Keratinocyte (primary cell): Measurements from ENCODE around the gene TLCD3B. TPM values are rescaled to one million over a fixed set of nuclear protein-coding genes. Genes with fewer than 3 reads are reported as not detected.
A peak's percentile ranks its signal among the peaks of the same experiment; 100 is the strongest.

Experiments used
- DNase-seq: peaks from one replicate; pipeline ENCODE4 v3.0.0-alpha.2; 2011; ENCODE audit warnings: low read depth, missing footprints, low spot score
- FAIRE-seq: peaks from 2 replicates; lab custom pipeline; 2011; peaks lifted over from hg19 to GRCh38; lab: Jason Lieb, UNC
- H2AFZ ChIP-seq: 2 replicates; pipeline ENCODE4 v1.6.0; 2012; ENCODE audit warnings: low read length, control low read depth, inconsistent platforms; ENCODE audit not compliant: control insufficient read depth
- H3K27ac ChIP-seq: 2 replicates; pipeline ENCODE4 v1.5.1; 2011; ENCODE audit warnings: low read length; ENCODE audit not compliant: control insufficient read depth, insufficient read depth
- H3K27me3 ChIP-seq: 3 replicates; pipeline ENCODE4 v1.6.0; 2011; ENCODE audit warnings: low read length; ENCODE audit not compliant: control insufficient read depth, insufficient read depth; ENCODE audit errors: extremely low read depth
- H3K36me3 ChIP-seq, 2 experiments: 2 replicates in 1 of 2; 3 replicates in 1 of 2; pipeline ENCODE4 v1.5.1; 2011; ENCODE audit warnings: low read length in 2 of 2, mild to moderate bottlenecking in 1 of 2; ENCODE audit not compliant: control insufficient read depth in 2 of 2, insufficient read depth in 2 of 2; ENCODE audit errors: extremely low read depth in 1 of 2
- H3K4me1 ChIP-seq: 3 replicates; pipeline ENCODE4 v1.5.1; 2011; ENCODE audit warnings: low read length; ENCODE audit not compliant: control insufficient read depth, insufficient read depth; ENCODE audit errors: extremely low read depth
- H3K4me2 ChIP-seq: 3 replicates; pipeline ENCODE4 v1.6.0; 2011; ENCODE audit warnings: low read depth, low read length; ENCODE audit not compliant: control insufficient read depth, insufficient read depth; ENCODE audit errors: extremely low read depth
- H3K4me3 ChIP-seq, 3 experiments: fragments of 200-600 bp in 1 of 3; sonication (generic) in 1 of 3; 2 replicates in 2 of 3; 3 replicates in 1 of 3; pipeline ENCODE4 v1.5.1; 2011 to 2016; ENCODE audit warnings: low read length in 3 of 3, mild to moderate bottlenecking in 3 of 3, control low read depth in 2 of 3, inconsistent platforms in 1 of 3, low read depth in 1 of 3, mixed read lengths in 1 of 3, mixed run types in 1 of 3, moderate library complexity in 1 of 3; ENCODE audit not compliant: control insufficient read depth in 2 of 3, insufficient read depth in 2 of 3; ENCODE audit errors: extremely low read depth in 1 of 3
- H3K79me2 ChIP-seq: 2 replicates; pipeline ENCODE4 v1.6.0; 2012; ENCODE audit warnings: low read length; ENCODE audit not compliant: control insufficient read depth, insufficient read depth
- H3K9ac ChIP-seq: 3 replicates; pipeline ENCODE4 v1.6.0; 2011; ENCODE audit warnings: low read length; ENCODE audit not compliant: control insufficient read depth, insufficient read depth; ENCODE audit errors: extremely low read depth
- H3K9me1 ChIP-seq: 3 replicates; pipeline ENCODE4 v1.6.0; 2011; ENCODE audit warnings: low read length; ENCODE audit not compliant: control insufficient read depth, insufficient read depth; ENCODE audit errors: extremely low read depth
- H3K9me3 ChIP-seq: 2 replicates; pipeline ENCODE4 v1.5.1; 2012; ENCODE audit warnings: low read depth, low read length; ENCODE audit not compliant: control insufficient read depth
- H4K20me1 ChIP-seq: 3 replicates; pipeline ENCODE4 v1.6.0; 2011; ENCODE audit warnings: low read length; ENCODE audit not compliant: control insufficient read depth, insufficient read depth; ENCODE audit errors: extremely low read depth
- EZH2 ChIP-seq: IDR thresholded peaks from one replicate; pipeline ENCODE4 v1.6.1; 2012; ENCODE audit warnings: inconsistent platforms, mild to moderate bottlenecking, low read length, moderate library complexity
- dilution Hi-C: fragments of 300-500 bp; cut with MboI; formaldehyde crosslinking; loops from one replicate; pipeline ENCODE4 v1.7.0; 2020; ENCODE audit warnings: low sequenced_read_pairs; ENCODE audit not compliant: extremely low pct_ligation_motif_present
- polyA plus RNA-seq, 5 experiments: library from polyadenylated mRNA; depleted of rRNA in 3 of 5; stranded (reverse) in 3 of 5; stranded (forward) in 1 of 5; unstranded in 1 of 5; fragments of >200 nt; gene quantifications; 1 replicate in 1 of 5; 2 replicates in 3 of 5; 3 replicates in 1 of 5; pipeline versions ENCODE4 v1.2.1 to v1.2.3, GENCODE V29; 2011 to 2012; ENCODE audit warnings: missing spikeins in 2 of 5, low read depth in 1 of 5, low replicate concordance in 1 of 5
- TF ChIP-seq, protein P1 (sequence below), 3 experiments: IDR thresholded peaks in 1 of 3; conservative IDR thresholded peaks in 1 of 3; optimal IDR thresholded peaks in 1 of 3; 2 replicates in 2 of 3; 3 replicates in 1 of 3; pipeline versions ENCODE3 to v1.5.1; 2011; ENCODE audit warnings: low read length in 3 of 3, mild to moderate bottlenecking in 3 of 3, moderate library complexity in 2 of 3, control low read depth in 1 of 3, inconsistent platforms in 1 of 3; ENCODE audit not compliant: insufficient read depth in 2 of 3; ENCODE audit errors: extremely low read depth in 1 of 3

TLCD3B gene
- polyA plus RNA-seq, 1 donor (not counting 4 experiments of a cell fraction or from before 2014, with no cell fraction given) = not detected

DNA sequence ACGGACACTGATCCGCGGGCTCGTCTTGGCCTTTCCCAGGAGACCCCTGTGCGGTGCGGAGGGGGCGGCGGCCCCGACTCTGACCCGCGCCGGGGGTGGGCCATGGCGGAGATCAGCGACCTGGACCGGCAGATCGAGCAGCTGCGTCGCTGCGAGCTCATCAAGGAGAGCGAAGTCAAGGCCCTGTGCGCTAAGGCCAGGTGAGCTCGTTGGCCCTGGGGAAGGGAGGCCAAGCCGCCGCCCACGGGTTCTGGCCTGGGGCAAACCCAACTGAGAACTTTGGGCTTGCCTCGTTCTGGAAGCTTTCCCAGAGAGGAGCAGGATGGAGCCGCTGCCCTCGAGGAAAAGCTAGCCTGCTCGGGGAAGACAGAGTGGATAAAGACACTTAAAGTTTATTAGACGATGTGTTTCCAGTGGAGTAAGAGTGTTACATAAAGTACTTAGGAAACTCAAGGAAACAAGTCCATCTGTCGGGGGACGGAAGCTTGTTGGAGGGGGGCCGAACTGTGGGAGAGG, 45.3 kb upstream of the TLCD3B start:
- Histone ChIP-seq H3K27ac (peak overlapping the region; percentile 80), H2AFZ (peak overlapping the region; percentile 9), H3K36me3 (peaks cover 29 to 41% of the 10 kb centered on the region in 2 experiments), H3K9me1 (no peaks in the 10 kb centered on the region), H3K4me3 (peak overlapping the region; percentile 83 to 98 (median 96)), H4K20me1 (peaks cover 8% of the 10 kb centered on the region), H3K9ac (peak overlapping the region; percentile 91), H3K9me3 (no peaks in the 10 kb centered on the region), H3K4me1 (peaks cover 23% of the 10 kb centered on the region), H3K79me2 (peaks cover 51% of the 10 kb centered on the region), H3K4me2 (peak overlapping the region; percentile 95), H3K27me3 (no peaks in the 10 kb centered on the region)
- no peak for DNase-seq
- FAIRE-seq = no peak
- dilution Hi-C loops = no loop called here
- no peak for TF ChIP-seq EZH2
- TF ChIP-seq, protein P1, sequence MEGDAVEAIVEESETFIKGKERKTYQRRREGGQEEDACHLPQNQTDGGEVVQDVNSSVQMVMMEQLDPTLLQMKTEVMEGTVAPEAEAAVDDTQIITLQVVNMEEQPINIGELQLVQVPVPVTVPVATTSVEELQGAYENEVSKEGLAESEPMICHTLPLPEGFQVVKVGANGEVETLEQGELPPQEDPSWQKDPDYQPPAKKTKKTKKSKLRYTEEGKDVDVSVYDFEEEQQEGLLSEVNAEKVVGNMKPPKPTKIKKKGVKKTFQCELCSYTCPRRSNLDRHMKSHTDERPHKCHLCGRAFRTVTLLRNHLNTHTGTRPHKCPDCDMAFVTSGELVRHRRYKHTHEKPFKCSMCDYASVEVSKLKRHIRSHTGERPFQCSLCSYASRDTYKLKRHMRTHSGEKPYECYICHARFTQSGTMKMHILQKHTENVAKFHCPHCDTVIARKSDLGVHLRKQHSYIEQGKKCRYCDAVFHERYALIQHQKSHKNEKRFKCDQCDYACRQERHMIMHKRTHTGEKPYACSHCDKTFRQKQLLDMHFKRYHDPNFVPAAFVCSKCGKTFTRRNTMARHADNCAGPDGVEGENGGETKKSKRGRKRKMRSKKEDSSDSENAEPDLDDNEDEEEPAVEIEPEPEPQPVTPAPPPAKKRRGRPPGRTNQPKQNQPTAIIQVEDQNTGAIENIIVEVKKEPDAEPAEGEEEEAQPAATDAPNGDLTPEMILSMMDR (optimal IDR thresholded peaks at IDR 0.05 in 1 of 3, IDR thresholded peaks at IDR 0.05 in 1 of 3, conservative IDR thresholded peaks at IDR 0.05 in 1 of 3; ENCODE audit: extremely low read depth in 1 of 3, insufficient read depth in 2 of 3, low read length in 3 of 3) = no peak

DNA sequence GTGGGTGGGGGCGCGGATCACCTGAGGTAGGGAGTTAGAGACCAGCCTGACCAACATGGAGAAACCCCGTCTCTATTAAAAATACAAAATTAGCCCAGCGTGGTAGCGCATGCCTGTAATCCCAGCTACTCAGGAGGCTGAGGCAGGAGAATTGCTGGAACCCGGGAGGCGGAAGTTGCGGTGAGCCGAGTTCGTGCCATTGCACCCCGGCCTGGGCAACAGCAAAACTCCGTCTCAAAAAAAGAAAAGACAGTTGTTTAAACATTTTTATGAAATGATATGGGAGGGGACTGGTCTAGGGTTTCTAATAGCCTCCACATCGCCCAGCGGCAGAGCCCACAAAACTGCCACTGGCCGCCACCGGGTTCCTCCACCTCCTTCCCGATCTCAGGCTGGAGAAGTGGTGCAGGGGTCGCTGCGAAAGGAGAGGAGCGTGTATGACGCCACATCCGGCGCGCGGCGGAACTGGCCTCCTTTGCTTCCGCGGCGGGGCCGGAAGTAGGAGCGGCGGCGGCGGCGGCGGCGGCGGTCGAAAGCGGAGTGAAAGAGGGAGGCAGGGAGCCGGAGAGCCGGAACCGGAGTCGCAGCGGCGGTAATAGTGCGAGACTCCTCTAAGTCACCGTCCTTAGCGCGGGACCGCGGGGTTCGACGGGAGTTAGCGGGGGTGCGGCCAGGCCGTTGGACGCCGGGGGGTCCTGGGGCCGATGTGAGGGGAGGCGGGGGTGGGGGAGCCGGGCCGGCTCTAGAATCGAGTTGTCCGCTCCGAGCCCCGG, 44.6 kb upstream of the TLCD3B start, which contains the start of gene PPP4C:
PPP4C (plus strand) TSS at position 492 of the 773 bp plus-strand sequence. CDS start 384 bp downstream, outside the sequence.
- Histone ChIP-seq H3K4me3 (peak within 1 kb of the TSS; percentile 83 to 98 (median 96)), H4K20me1 (peaks cover 7% of the 10 kb centered on the region), H3K4me1 (peaks cover 23% of the 10 kb centered on the region), H3K9me3 (no peaks in the 10 kb centered on the region), H3K4me2 (peak within 1 kb of the TSS; percentile 95), H3K9ac (peak within 1 kb of the TSS; percentile 91), H3K36me3 (peaks cover 26 to 36% of the 10 kb centered on the region in 2 experiments), H3K27ac (peak within 1 kb of the TSS; percentile 80), H2AFZ (peak within 1 kb of the TSS; percentile 58), H3K9me1 (no peaks in the 10 kb centered on the region), H3K27me3 (no peaks in the 10 kb centered on the region), H3K79me2 (peaks cover 44% of the 10 kb centered on the region)
- FAIRE-seq (no peak), DNase-seq (no peak)
- dilution Hi-C loops = no loop called here
- TF ChIP-seq EZH2 = no peak
- TF ChIP-seq, protein P1 (optimal IDR thresholded peaks at IDR 0.05 in 1 of 3, IDR thresholded peaks at IDR 0.05 in 1 of 3, conservative IDR thresholded peaks at IDR 0.05 in 1 of 3; ENCODE audit: extremely low read depth in 1 of 3, insufficient read depth in 2 of 3, low read length in 3 of 3) = peak in 1 of 3 experiments; percentile 30
